Right atrium auricular region (tissue), 2 donors: ENCODE data around the gene PTCD1. TPM values are rescaled to one million over a fixed set of nuclear protein-coding genes. Genes with fewer than 3 reads are reported as not detected.

ENCODE experiments used
- DNase-seq: peaks from one replicate; pipeline ENCODE4 v3.0.0-alpha.2; 2019; ENCODE audit warnings: low spot score
- H3K27ac ChIP-seq, 2 donors: fragments of 200-600 bp; sonication (generic); 1 replicate in 1 of 2; 2 replicates in 1 of 2; pipeline ENCODE4 v1.5.1; 2016 to 2019
- H3K27me3 ChIP-seq, 2 donors: fragments of 200-600 bp; sonication (generic); one replicate each; pipeline versions ENCODE4 v1.5.1 to v1.6.0; 2017 to 2019
- H3K36me3 ChIP-seq: fragments of 200-600 bp; sonication (generic); one replicate; pipeline ENCODE4 v1.5.1; 2016
- H3K4me1 ChIP-seq, 2 donors: fragments of 200-600 bp; sonication (generic); one replicate each; pipeline versions ENCODE4 v1.5.1 to v1.6.0; 2017 to 2019
- H3K4me3 ChIP-seq, 2 donors: fragments of 200-600 bp; sonication (generic); 1 replicate in 1 of 2; 2 replicates in 1 of 2; pipeline ENCODE4 v1.5.1; 2017 to 2019; ENCODE audit warnings: mild to moderate bottlenecking in 1 of 2, moderate library complexity in 1 of 2
- H3K9me3 ChIP-seq, 2 donors: fragments of 200-600 bp; sonication (generic); one replicate each; pipeline ENCODE4 v1.5.1; 2019
- total RNA-seq, 2 donors: library from RNA; depleted of rRNA; stranded (reverse); fragments of >200 nt; gene quantifications; one replicate each; pipeline ENCODE4 v1.1.0, GENCODE V29; 2016
- TF ChIP-seq, protein P1 (sequence below), 2 donors: fragments of 200-600 bp; sonication (generic); IDR thresholded peaks; one replicate each; pipeline ENCODE4 v1.5.1; 2019; ENCODE audit warnings: antibody characterized with exemption in 2 of 2

Gene PTCD1
- total RNA-seq, 2 donors from 2014 or later: 4.6 to 5.3 TPM

DNA sequence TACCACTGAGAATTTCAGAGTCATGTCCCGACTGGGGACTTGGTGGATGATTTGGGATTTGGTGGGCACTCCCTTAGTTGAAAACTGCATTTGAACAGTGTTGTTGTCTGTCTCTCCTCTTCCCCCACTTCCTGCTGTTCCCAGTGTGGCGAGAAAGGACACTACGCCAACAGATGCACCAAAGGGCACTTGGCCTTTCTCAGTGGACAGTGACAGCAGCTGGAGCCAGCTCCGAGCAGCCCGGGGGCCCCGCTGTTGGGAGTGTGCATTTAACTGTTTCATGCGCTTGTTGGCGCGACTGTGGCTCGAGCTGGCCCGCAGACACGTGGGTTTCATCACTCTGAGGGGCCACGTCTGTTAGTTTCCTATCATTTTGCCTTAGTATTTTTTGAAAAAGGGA is 17.7 kb upstream of the PTCD1 start:
- Histone ChIP-seq H3K9me3 (no peaks in the 10 kb centered on the region), H3K27ac (no peak overlapping the region), H3K4me1 (peaks cover 0 to 34% of the 10 kb centered on the region in 2 donors), H3K27me3 (no peaks in the 10 kb centered on the region), H3K4me3 (no peak overlapping the region), H3K36me3 (peaks cover 53% of the 10 kb centered on the region)
- DNase-seq: no peak
- TF ChIP-seq, protein P1, sequence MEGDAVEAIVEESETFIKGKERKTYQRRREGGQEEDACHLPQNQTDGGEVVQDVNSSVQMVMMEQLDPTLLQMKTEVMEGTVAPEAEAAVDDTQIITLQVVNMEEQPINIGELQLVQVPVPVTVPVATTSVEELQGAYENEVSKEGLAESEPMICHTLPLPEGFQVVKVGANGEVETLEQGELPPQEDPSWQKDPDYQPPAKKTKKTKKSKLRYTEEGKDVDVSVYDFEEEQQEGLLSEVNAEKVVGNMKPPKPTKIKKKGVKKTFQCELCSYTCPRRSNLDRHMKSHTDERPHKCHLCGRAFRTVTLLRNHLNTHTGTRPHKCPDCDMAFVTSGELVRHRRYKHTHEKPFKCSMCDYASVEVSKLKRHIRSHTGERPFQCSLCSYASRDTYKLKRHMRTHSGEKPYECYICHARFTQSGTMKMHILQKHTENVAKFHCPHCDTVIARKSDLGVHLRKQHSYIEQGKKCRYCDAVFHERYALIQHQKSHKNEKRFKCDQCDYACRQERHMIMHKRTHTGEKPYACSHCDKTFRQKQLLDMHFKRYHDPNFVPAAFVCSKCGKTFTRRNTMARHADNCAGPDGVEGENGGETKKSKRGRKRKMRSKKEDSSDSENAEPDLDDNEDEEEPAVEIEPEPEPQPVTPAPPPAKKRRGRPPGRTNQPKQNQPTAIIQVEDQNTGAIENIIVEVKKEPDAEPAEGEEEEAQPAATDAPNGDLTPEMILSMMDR (IDR thresholded peaks at IDR 0.05): no peak

DNA sequence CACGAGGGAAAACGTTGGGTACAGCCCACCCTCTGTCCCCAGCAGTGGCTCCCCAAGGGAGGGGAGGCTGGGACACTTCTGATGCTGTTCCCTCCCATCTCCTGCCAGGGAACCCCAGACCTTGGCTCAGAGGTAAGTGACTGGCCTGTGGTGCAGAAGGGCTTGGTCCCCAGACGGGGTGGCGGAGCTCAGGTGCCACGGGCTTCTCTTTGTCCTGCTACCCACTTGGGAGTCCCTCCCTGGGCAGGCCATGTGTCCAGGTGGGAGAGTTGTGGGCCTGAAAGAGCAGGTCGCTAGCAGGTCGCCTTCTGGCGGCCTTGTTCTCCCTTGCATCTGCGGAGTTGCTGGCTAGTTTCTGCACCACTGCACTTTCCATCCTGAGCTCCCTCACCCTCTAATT is 17.3 kb upstream of the PTCD1 start:
- Histone ChIP-seq H3K9me3 (no peaks in the 10 kb centered on the region), H3K4me3 (no peak overlapping the region), H3K36me3 (peaks cover 53% of the 10 kb centered on the region), H3K27me3 (no peaks in the 10 kb centered on the region), H3K27ac (no peak overlapping the region), H3K4me1 (peaks cover 0 to 30% of the 10 kb centered on the region in 2 donors)
- TF ChIP-seq, protein P1 (IDR thresholded peaks at IDR 0.05): no peak
- no peak for DNase-seq

DNA sequence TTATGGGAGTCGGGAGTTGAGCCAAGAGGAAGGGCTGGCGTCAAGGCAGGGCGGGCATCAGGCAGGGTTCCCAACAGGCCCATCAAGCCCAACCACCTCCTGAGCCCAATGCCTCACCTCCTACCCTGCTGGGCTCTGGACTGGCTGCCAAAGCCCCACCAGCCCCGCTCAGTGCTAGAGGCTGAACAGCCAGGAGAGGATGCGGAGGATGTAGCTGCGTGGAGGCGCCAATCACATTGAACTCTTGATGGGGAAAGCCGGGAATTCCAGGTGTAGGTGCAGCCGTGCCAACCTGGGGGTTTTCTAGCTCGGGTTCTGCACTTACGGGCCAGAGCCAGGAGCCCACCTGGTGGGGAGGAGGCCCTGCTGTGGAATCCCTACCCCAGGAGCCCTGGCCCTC is 14.5 kb upstream of the PTCD1 start:
- peaks cover 61% of the 10 kb centered on the region for H3K36me3 ChIP-seq
- H3K27me3 ChIP-seq: no peaks in the 10 kb centered on the region
- no peak for DNase-seq
- peaks cover 0 to 21% of the 10 kb centered on the region in 2 donors for H3K4me1 ChIP-seq
- H3K27ac ChIP-seq: peak overlapping the region in 1 of 2 donors; percentile 56
- TF ChIP-seq, protein P1 (IDR thresholded peaks at IDR 0.05): no peak
- H3K4me3 ChIP-seq: no peak overlapping the region
- no peaks in the 10 kb centered on the region for H3K9me3 ChIP-seq

DNA sequence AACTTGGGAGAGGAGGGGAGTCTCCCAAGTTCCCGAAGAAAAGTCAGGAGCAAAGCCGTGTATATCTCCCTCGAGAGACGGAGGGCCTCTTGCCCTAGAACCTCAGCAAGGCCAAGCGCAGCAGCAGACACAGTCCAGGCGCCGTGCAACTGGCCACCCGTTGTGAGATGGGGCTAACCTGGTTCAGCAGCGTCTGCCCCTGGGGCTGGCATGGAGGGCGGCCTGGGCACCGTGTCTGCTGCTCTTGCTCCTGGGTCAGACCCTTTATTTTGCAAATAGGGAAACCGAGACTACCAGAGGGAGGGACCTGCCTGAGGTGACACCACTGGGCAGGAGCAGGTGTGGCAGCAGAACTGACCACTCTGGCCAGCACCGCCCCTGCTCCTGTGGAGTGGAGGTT is 13.9 kb upstream of the PTCD1 start:
- Histone ChIP-seq H3K27me3 (no peaks in the 10 kb centered on the region), H3K9me3 (no peaks in the 10 kb centered on the region), H3K27ac (peak overlapping the region in 1 of 2 donors; percentile 56), H3K4me1 (peaks cover 0 to 21% of the 10 kb centered on the region in 2 donors), H3K4me3 (no peak overlapping the region), H3K36me3 (peaks cover 61% of the 10 kb centered on the region)
- TF ChIP-seq, protein P1 (IDR thresholded peaks at IDR 0.05): no peak
- no peak for DNase-seq

DNA sequence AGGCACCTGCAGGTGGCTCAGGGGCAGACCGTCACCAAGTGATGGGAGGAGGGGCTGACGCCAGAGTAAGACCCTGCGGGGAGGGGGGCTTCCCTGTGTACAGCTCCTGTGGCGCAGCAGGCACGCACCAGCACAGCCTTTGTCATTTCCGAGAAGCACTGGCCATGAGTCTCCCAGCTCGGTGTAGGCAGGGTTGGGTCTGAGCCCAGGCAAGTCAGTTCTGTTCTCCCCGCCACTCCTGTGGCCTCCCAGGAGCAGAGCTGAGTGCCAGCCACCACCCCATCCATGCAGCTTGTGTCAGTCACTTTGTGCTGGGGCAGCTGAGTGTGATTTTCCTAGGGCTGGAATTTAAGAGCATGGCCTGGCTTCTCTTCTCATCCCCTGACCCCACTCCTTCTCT is 13.3 kb upstream of the PTCD1 start:
- no peak overlapping the region for H3K4me3 ChIP-seq
- H3K27me3 ChIP-seq: no peaks in the 10 kb centered on the region
- peaks cover 0 to 21% of the 10 kb centered on the region in 2 donors for H3K4me1 ChIP-seq
- H3K27ac ChIP-seq: peak overlapping the region in 1 of 2 donors; percentile 56
- peaks cover 61% of the 10 kb centered on the region for H3K36me3 ChIP-seq
- TF ChIP-seq, protein P1 (IDR thresholded peaks at IDR 0.05): no peak
- no peaks in the 10 kb centered on the region for H3K9me3 ChIP-seq
- no peak for DNase-seq

DNA sequence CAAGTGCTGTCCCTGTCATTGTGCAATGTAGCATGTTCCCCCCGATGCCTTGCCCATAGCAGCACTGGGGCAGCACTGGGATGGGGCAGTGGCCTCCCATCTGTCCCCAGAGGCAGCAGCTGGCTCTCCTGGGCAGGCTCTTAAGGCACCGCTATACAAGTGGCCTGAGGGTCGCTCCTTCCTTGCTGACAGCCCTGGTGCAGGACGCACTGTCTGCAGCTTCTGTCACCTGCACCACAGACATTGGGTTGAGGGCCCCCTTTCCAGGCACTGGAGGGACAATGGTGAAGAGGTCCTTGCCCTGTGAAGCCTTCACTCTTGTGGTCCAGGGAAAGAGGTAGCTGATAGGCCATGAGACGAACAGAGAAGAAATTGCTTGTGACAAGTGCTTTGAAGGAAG is 10.7 kb upstream of the PTCD1 start:
- TF ChIP-seq, protein P1 (IDR thresholded peaks at IDR 0.05): no peak
- H3K4me1 ChIP-seq: peaks cover 0 to 13% of the 10 kb centered on the region in 2 donors
- H3K9me3 ChIP-seq: no peaks in the 10 kb centered on the region
- DNase-seq: no peak
- no peaks in the 10 kb centered on the region for H3K27me3 ChIP-seq
- H3K4me3 ChIP-seq: no peak overlapping the region
- peaks cover 82% of the 10 kb centered on the region for H3K36me3 ChIP-seq
- H3K27ac ChIP-seq: no peak overlapping the region
